Heart right ventricle (tissue), 16 donors: ENCODE data around the gene ZNF213. TPM values are rescaled to one million over a fixed set of nuclear protein-coding genes. Genes with fewer than 3 reads are reported as not detected.

Source experiments
- ATAC-seq, 8 donors: fragments of 200-7000 bp; cut with Tn5 transposase; one replicate each; pipeline ENCODE4 v1.9.1; 2020; ENCODE audit warnings: mild to moderate bottlenecking in 8 of 8, moderate library complexity in 8 of 8, moderate number of reproducible peaks in 1 of 8
- DNase-seq, 2 donors: peaks; one replicate each; pipeline ENCODE4 v3.0.0-alpha.2; 2020
- H3K27ac ChIP-seq, 10 donors: fragments of 200-600 bp; sonication (generic) in 2 of 10; one replicate each; pipeline versions ENCODE4 v1.5.0 to v1.8.0; 2020 to 2022; ENCODE audit warnings: mild to moderate bottlenecking in 3 of 10
- H3K27me3 ChIP-seq, 7 donors: fragments of 200-600 bp; one replicate each; pipeline ENCODE4 v1.8.0; 2021 to 2022; ENCODE audit warnings: mild to moderate bottlenecking in 2 of 7
- H3K36me3 ChIP-seq, 9 donors: fragments of 200-600 bp; sonication (generic) in 1 of 9; one replicate each; pipeline versions ENCODE4 v1.5.0 to v1.8.0; 2020 to 2022; ENCODE audit warnings: mild to moderate bottlenecking in 2 of 9
- H3K4me1 ChIP-seq, 9 donors: fragments of 200-600 bp; sonication (generic) in 1 of 9; one replicate each; pipeline versions ENCODE4 v1.5.0 to v1.8.0; 2020 to 2022; ENCODE audit warnings: mild to moderate bottlenecking in 4 of 9
- H3K4me3 ChIP-seq, 10 donors: fragments of 200-600 bp; sonication (generic) in 2 of 10; one replicate each; pipeline versions ENCODE4 v1.5.0 to v1.8.0; 2020 to 2022; ENCODE audit warnings: mild to moderate bottlenecking in 7 of 10, moderate library complexity in 2 of 10
- H3K9me3 ChIP-seq, 11 donors: fragments of 200-600 bp in 10 of 11; sonication (generic) in 2 of 11; one replicate each; pipeline versions ENCODE4 v1.5.0 to v1.8.0; 2013 to 2022; ENCODE audit warnings: mild to moderate bottlenecking in 2 of 11, control low read depth in 1 of 11, moderate library complexity in 1 of 11
- CTCF ChIP-seq, 9 donors: fragments of 200-600 bp; sonication (generic) in 2 of 9; IDR thresholded peaks; one replicate each; pipeline versions ENCODE4 v1.5.0 to v1.8.0; 2021 to 2022; ENCODE audit warnings: antibody characterized with exemption in 9 of 9, mild to moderate bottlenecking in 5 of 9, moderate library complexity in 1 of 9
- WGBS, 2 donors: extraction: QIAGEN DNeasy Blood & Tissue Kit; methylation state at CpG; one replicate each; pipeline ENCODE4 v1.1.7; 2013; ENCODE audit warnings: inconsistent platforms in 1 of 2; 5-methylcytosine and 5-hydroxymethylcytosine counted together
- intact Hi-C, 10 donors: fragments of 100-400 bp; cut with DNase I; formaldehyde crosslinking; loops; one replicate each; pipeline versions ENCODE4 v1.11.1 to v1.14.2; 2022
- polyA plus RNA-seq, 2 donors: library from polyadenylated mRNA; stranded (reverse); fragments of 200-250 nt; gene quantifications; one replicate each; pipeline ENCODE4 v1.2.3, GENCODE V29; 2013
- total RNA-seq, 10 donors: library from RNA; stranded (reverse); fragmentation: NEBNext Ultra II Directional in 3 of 10; extraction: Animal tissue kit (Norgen Biotek cat#: 25700) in 3 of 10; gene quantifications; one replicate each; pipeline versions ENCODE4 v1.2.1 to v1.2.4, GENCODE V29; 2021 to 2023
- donor health status: Arrhythmogenic right ventricular cardiomyopathy.
- donor health status: ischemic (EF 13 %, LVEDD 7.1; RV severe dilation, severe dysfunction).
- donor health status: healthy with polysubstance abuse.
- donor health status: DM: no; HTN: yes; CAD: no.
- donor health status: DM: no; HTN: no; CAD: no.
- donor health status: ischemic (EF 25% LVEDD 6.9; RV normal size, moderate dysfunction).
- donor health status: ischemic (EF 25% LVEDD 5.7; RV mildly dilated, moderate dysfunction).
- donor health status: healthy.
- donor health status: DM: yes; HTN: yes; CAD: no.
- donor health status: Ischemic cardiomyopathy.
- donor health status: ischemic (EF 35%, LVEDD 5.7; RV mildly dilated, moderate dysfunction).
- donor health status: nonischemic (EF 11% LVEDD 7.7; RV severe dilation, severe dysfunction).
- donor health status: DM: yes; HTN: yes; CAD: no.
- donor health status: PGD.
- donor health status: ischemic (EF 29% LVEDD 5.4; RV normal size, mild dysfunction).
- donor health status: nonischemic (EF 23%, LVEDD 6.1; RV moderate dilation, normal function).

The ZNF213 gene
- total and polyA plus RNA-seq, 12 donors: 5.9 to 10.1 (median 7.7) TPM

GRCh38 chr16:3127745-3128144, 7.1 kb upstream of the ZNF213 start:
- Histone ChIP-seq H3K4me1 (peaks cover 4 to 50% (median 37%) of the 10 kb centered on the region in 9 donors), H3K4me3 (no peak overlapping the region), H3K27ac (no peak overlapping the region), H3K9me3 (no peaks in the 10 kb centered on the region), H3K27me3 (no peaks in the 10 kb centered on the region), H3K36me3 (peaks cover 0 to 32% (median 0%) of the 10 kb centered on the region in 9 donors)
- DNase-seq (no peak), ATAC-seq (no peak)
- WGBS, 2 donors: 70 to 77% methylated on average over 6 of the region's 6 CpGs
- TF ChIP-seq CTCF (IDR thresholded peaks at IDR 0.05): no peak
- intact Hi-C loops: loop anchor here in 7 of 10 donors (2.0 to 5.0 kb wide), 4 partner anchors 33 to 70 kb away; no protein-coding TSS in a partner anchor

GRCh38 chr16:3129137-3130131, 5.4 kb upstream of the ZNF213 start:
- TF ChIP-seq CTCF (IDR thresholded peaks at IDR 0.05): peak; percentile 81 to 96 (median 94)
- intact Hi-C loops: loop anchor here in 7 of 10 donors (1.0 to 5.0 kb wide), 6 partner anchors 35 to 72 kb away; no protein-coding TSS in a partner anchor
- DNase-seq (peak; percentile 62 to 84), ATAC-seq (peak; percentile 68 to 81 (median 79))
- 7 to 13% methylated on average over 28 of the region's 28 CpGs for WGBS, 2 donors
- Histone ChIP-seq H3K27me3 (no peaks in the 10 kb centered on the region), H3K4me1 (peaks cover 3 to 51% (median 38%) of the 10 kb centered on the region in 9 donors), H3K27ac (peak overlapping the region in 9 of 10 donors; percentile 57 to 92 (median 80)), H3K4me3 (peak overlapping the region in 9 of 10 donors; percentile 27 to 66 (median 59)), H3K36me3 (peaks cover 0 to 32% (median 0%) of the 10 kb centered on the region in 9 donors), H3K9me3 (no peaks in the 10 kb centered on the region)

GRCh38 chr16:3131755-3132377, 3.0 kb upstream of the ZNF213 start:
- H3K36me3 ChIP-seq: peaks cover 0 to 32% (median 0%) of the 10 kb centered on the region in 9 donors
- H3K4me1 ChIP-seq: peaks cover 3 to 58% (median 42%) of the 10 kb centered on the region in 9 donors
- peak; percentile 10 to 57 (median 52) for TF ChIP-seq CTCF (IDR thresholded peaks at IDR 0.05)
- DNase-seq (no peak), ATAC-seq (no peak)
- peak overlapping the region in 1 of 10 donors; percentile 21 for H3K27ac ChIP-seq
- WGBS, 2 donors: 64 to 68% methylated on average over 12 of the region's 12 CpGs
- H3K9me3 ChIP-seq: no peaks in the 10 kb centered on the region
- H3K27me3 ChIP-seq: no peaks in the 10 kb centered on the region
- H3K4me3 ChIP-seq: no peak overlapping the region
- intact Hi-C loops: loop anchor here in 1 of 10 donors (5.0 kb wide), 1 partner anchor 70 kb away; no protein-coding TSS in a partner anchor

- Histone ChIP-seq H3K4me3 (peak overlapping the region; percentile 66 to 99 (median 88)), H3K27me3 (no peaks in the 10 kb centered on the region), H3K36me3 (peaks cover 0 to 42% (median 5%) of the 10 kb centered on the region in 9 donors), H3K4me1 (peaks cover 3 to 50% (median 39%) of the 10 kb centered on the region in 9 donors), H3K27ac (peak overlapping the region; percentile 71 to 98 (median 92)), H3K9me3 (no peaks in the 10 kb centered on the region)
- DNase-seq: no peak
- intact Hi-C loops: loop anchor here in 1 of 10 donors (5.0 kb wide), 1 partner anchor 72 kb away; no protein-coding TSS in a partner anchor
- no peak for ATAC-seq
- WGBS, 2 donors: 11 to 17% methylated on average over 7 of the region's 7 CpGs
- TF ChIP-seq CTCF (IDR thresholded peaks at IDR 0.05): no peak
Measured at GRCh38 chr16:3133844-3134243, 985 bp upstream of the ZNF213 start.
